ENCODE data around the gene MSANTD3.

GRCh38 chr9:100452894-100453293, 26.0 kb downstream of the MSANTD3 start:
- TF ChIP-seq EZH2phosphoT487 (IDR thresholded peaks at IDR 0.05; ENCODE audit: insufficient read depth, low read depth) (no peak), EZH2 (IDR thresholded peaks at IDR 0.05; ENCODE audit: insufficient read depth, poor library complexity, severe bottlenecking) (no peak)
